Kidney tubule cell (primary cell): ENCODE results near the gene XYLT2.
"Not testable (repeated sequence)": the region's sequence is repeated elsewhere in the genome, so short reads cannot be mapped to it uniquely, and the experiment has no call there.

ENCODE experiments used
- DNase-seq: peaks from one replicate; pipeline ENCODE4 v3.0.0-alpha.2; 2018; ENCODE audit warnings: low spot score

The XYLT2 gene

DNA sequence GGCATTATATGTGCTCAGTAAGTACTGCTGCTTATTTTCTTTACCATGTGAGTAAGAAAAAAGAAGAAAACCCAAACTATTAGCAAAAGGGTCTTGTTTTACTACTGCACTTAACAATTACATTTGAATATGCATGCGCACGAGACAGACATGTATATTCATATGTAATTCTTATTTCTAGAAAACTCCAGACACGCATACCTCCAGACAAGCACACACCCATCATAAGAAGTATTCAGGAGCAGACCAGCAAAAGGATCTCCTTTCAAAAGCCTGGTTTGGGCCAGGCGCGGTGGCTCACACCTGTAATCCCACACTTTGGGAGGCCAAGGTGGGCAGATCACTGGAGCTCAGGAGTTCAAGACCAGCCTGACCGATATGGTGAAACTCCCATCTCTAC lies 43.6 kb downstream of the XYLT2 start:
- no peak for DNase-seq

DNA sequence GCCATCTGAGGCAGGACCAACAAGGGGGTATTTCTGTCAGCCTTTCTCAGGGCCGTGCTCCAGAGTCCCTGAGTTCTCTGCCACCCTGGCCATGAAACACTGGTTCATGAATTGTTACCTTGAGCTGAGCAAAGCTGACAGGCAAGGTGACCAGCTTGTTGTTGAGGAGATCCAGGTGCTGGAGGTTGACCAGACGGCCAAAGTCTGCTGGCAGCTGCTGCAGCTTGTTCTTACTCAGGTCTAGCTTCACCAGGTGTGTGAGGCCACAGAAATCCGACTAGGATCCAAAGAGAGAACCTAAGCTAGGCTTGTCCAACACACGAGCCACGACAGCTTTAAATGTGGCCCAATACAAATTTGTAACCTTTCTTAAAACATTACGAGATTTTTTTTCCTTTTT lies 46.7 kb downstream of the XYLT2 start:
- no peak for DNase-seq

DNA sequence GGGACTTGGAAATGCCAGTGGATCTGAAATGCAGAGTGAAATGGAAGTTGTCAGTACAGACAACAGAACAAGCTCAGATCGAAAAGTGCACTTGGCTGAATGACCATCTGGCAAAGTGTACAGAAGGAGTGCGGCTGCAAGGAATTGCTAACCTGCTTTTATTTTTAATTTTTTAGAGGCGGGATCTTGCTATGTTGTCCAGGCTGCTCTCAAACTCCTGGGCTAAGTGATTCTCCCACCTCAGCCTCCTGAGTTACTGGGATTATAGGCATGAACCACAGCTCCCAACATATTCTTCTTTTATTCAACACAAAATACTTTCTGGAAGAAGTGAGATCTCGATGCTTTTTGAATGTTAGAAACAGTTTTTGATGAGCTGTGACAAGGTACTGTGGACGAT lies 47.8 kb downstream of the XYLT2 start:
- no peak for DNase-seq

DNA sequence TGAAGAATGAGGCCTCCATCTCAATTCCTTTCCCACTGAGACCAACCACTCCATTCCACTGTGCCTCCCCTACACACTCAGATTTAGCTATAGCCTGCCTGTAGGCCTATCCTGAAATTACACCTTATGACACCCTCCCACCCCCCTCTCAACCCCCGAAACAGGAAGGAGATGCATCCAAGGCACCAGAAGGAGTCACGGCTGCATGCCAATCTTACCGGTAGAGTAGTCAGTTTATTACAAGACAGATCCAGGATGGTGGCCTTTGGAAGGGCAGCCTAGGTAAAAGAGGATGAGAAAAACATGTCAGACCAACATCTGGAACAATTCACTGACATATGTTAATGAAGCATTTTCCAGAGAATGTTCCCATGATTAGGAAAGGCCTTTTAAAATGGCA lies 48.8 kb downstream of the XYLT2 start:
- DNase-seq = no peak

DNA sequence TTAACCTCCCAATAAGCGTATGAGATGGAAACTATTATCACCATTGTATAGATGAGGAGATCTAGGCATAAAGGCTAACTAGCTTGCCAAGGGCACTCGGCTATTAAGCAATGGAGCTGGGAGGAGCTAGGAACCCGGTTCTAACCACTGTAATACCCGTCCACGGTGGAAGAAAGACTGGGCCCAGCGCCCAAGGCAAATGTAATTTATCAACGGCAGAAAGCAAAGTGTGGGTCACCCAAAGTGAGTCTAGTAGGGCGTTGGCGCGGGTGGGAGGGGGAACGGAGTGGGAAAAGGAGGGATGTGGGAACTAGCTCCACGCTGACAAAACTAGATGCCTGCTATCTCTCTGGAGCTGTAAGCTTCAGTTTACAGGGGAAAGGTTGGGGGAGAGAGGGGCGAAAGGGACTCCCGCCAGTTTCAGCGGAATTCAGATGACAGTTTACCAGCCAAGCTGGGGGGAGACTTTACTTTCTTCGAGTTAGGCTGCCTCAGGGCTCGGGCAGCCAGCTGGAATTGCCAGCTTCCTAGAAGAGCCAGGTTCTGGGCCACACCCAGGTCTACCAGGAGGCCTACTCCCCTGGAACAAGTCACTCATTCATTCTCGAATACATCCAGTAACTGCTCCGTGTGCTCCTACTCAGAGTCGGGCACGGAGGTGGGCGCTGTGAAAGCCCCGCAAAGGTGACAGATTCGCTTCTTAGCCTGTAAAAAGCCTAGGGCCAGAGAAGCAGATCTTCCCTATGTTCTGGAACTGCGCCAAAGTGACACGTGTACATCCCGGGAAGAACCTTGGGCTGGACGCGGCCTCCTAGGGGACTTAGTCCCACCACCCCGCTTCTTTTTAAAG lies 50.6 kb downstream of the XYLT2 start:
- DNase-seq = peak; percentile 60

DNA sequence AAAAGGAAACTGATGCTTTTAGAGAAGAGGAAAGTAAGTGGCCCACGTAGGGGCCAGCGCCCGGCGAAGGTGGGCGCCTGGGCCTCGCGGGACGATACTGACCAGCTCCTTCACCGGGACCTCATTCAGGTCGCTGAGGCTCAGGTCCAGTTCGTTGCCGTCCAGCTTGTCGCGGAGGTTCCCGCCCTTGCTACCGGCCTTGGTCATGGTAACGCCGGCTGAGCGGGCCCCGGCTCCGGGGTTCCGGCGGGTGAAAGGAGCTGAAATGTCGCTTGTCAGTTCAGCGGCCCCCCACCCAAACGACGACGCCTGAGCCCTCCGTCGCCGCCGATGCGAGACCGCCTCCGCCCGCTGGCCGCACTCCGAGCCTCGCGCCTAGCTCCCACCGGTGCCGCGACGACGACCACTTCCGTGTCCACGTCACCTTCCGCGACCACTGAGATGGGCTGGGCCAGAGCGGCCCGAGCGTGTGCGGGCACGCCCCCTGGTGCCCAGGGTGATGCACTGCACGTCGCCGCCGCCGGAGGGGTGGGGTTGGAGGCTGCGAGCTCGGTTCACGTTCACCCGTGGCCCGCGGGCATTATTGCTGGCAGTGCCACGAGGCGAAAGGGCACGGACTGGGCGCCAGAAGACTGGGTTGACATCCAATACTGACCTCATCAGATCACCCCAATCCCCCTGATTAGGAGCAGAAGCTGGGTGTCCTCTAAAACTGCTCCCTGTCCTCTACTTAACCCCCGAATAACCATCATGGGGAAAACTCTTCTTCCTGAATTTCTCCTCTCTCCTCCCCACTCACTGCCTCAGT lies 51.4 kb downstream of the XYLT2 start, which contains the start of gene LRRC59:
Gene LRRC59, minus strand, starts transcription at position 413 of the 808 bp plus-strand sequence. Its CDS starts 206 bp downstream, at position 207.
- DNase-seq = peak; percentile 88

DNA sequence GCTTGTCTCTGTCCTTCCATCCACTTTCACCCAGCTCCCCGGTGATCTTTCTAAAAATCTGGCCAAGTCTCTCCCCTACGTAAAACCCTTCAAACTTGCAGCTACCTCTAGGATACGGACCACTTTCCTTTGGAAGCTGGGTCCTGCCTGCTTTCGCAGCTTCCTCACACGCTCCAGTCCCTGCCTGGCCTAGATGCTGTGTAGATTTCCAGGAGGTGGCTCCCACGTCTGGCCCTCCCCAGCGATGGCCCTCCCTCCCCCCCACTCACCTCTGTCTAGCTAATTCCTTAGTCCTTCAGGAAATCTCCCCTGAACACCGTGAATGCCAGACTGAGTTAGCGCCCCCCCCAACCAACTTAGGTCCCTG lies 52.0 kb downstream of the XYLT2 start:
- DNase-seq = no peak

DNA sequence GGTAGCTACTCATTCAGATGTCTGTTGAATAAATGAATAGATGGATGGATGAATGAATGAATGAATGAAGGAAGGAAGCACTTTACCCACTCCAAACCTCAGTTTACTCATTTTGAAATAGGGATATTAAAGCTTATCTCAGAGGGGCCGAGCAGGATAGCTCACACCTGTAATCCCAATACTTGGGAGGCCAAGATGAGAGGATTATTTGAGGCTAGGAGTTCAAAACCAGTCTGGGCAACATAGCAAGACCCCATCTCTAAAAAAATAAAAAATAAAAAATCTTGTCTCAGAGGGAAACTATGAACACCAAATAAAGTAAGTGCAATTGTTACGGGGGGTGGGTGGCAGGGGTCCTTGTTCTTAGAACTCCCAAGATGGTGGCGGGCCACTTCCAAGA lies 52.7 kb downstream of the XYLT2 start:
- DNase-seq = not testable (repeated sequence)

DNA sequence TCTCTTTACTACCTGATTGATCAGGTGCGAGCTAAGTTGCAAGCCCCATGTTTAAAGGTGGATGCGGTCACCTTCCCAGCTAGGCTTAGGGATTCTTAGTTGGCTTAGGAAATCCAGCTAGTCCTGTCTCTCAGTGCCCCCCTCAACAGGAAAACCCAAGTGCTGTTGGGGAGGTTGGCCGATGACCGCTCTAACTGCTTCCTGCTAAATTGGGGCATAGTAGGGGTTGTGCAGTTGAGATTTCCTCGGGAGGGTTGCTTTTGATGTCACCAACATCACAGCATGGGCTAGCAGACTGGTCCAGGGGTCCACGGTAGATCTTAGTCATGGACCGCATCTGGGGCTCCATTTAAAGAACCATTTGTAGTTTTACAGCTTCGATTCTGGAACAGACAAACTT lies 53.7 kb downstream of the XYLT2 start:
- DNase-seq = not testable (repeated sequence)

DNA sequence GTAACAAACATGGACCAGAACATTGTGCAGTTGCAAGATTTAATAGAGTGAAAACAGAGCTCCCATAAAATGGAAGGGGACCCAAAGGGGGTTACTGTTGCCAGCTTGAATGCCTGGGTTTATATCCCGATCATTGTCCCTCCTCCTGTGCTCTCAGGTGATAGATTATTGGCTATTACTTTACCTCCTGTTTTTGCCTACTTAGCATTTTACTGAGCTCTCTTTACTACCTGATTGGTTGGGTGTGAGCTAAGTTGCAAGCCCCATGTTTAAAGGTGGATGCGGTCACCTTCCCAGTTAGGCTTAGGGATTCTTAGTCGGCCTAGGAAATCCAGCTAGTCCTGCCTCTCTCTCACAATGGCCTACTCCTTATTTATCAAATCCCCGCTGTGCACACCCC lies 59.4 kb downstream of the XYLT2 start:
- not testable (repeated sequence) for DNase-seq

DNA sequence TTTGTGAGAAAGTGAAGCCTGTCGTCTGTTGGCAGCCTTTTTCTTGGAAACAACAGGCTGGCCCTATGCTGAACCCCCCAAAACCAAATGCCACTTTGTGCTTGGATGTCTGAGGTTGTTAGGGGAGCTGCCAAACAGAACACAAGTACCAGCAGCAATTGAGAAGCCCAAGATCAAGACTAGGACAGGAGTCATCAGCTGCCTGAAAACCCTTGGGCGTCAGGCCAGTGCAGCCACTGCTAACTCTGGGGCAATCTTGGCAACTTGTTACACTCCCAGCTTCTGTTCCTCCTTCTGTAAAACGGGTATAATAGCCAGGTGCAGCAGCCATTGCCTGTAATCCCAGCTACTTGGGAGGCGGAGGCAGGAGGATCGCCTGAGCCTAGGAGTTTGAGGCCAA lies 60.7 kb downstream of the XYLT2 start:
- no peak for DNase-seq

DNA sequence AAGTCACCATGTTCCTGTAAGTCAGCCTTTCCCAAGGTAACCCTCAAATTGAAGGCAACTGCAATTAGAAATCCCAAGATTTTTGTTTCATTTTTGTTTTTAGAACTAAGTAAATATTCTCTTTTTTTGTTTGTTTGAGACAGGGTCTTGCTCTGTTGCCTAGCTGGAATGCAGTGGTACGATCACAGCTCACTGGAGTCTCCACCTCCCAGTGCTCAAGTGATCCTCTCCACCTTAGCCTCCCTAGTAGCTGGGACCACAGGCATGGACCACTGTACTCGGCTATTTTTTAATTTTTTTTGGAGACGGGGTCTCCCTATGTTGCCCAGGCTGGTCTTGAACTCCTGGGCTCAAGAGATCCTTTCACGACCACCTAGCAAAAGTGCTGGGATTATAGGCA lies 62.0 kb downstream of the XYLT2 start:
- peak; percentile 22 for DNase-seq
